ENCODE measurements around the gene EMILIN2. TPM values are rescaled to one million over a fixed set of nuclear protein-coding genes. Genes with fewer than 3 reads are reported as not detected.

The EMILIN2 gene
- total and polyA plus RNA-seq, 2 of the 13 experiments (the other 11 are each of a cell fraction or from before 2014, with no cell fraction given), result 7.6 to 8.2 TPM

GRCh38 chr18:2902327-2902726, 55.5 kb downstream of the EMILIN2 start:
- in situ Hi-C loops (cut with HindIII; ENCODE audit: extremely low pct_ligation_motif_present, low pct_unique_long_range_greater_than_20kb), result no loop called here
- CTCF ChIA-PET (ENCODE audit: low intra/inter-chr PET ratio, low total read pairs), result no interaction called here
- no peak for TF ChIP-seq HDAC2 (CRISPR knock-in tag; IDR thresholded peaks at IDR 0.05)
- no peak for TF ChIP-seq ZNF235 (CRISPR knock-in tag; IDR thresholded peaks at IDR 0.05; ENCODE audit: borderline replicate concordance)
- TF ChIP-seq SYNCRIP (IDR thresholded peaks at IDR 0.05; ENCODE audit: insufficient read depth, low read depth, low read length), result no peak
- no peak for TF ChIP-seq ZNF460 (CRISPR knock-in tag; IDR thresholded peaks at IDR 0.05; ENCODE audit: borderline replicate concordance)
- no peak for TF ChIP-seq SIN3B (IDR thresholded peaks at IDR 0.05; ENCODE audit: low read length)
- TF ChIP-seq PHB2 (IDR thresholded peaks at IDR 0.05; ENCODE audit: partially characterized antibody), result no peak
- TF ChIP-seq ZNF138 (CRISPR knock-in tag; IDR thresholded peaks at IDR 0.05; ENCODE audit: low read depth), result no peak
- TF ChIP-seq ZHX1 (CRISPR knock-in tag; IDR thresholded peaks at IDR 0.05; ENCODE audit: low read depth), result no peak
- no peak for TF ChIP-seq KLF12 (CRISPR knock-in tag; IDR thresholded peaks at IDR 0.05; ENCODE audit: borderline replicate concordance)
- TF ChIP-seq ZNF136 (CRISPR knock-in tag; IDR thresholded peaks at IDR 0.05; ENCODE audit: low read depth), result no peak
- TF ChIP-seq HOXA5 (CRISPR knock-in tag; IDR thresholded peaks at IDR 0.05), result no peak
- no peak for TF ChIP-seq ZBTB8A (CRISPR knock-in tag; IDR thresholded peaks at IDR 0.05; ENCODE audit: borderline replicate concordance, low read depth)
- no peak for TF ChIP-seq ATF7 (IDR thresholded peaks at IDR 0.05)
- no peak for TF ChIP-seq ATF7 (CRISPR knock-in tag; IDR thresholded peaks at IDR 0.05)
- no peak for TF ChIP-seq REL (CRISPR knock-in tag; conservative IDR thresholded peaks at IDR 0.05)
- no peak for TF ChIP-seq NFYB (CRISPR knock-in tag; IDR thresholded peaks at IDR 0.05)
- TF ChIP-seq ZNF3 (CRISPR knock-in tag; IDR thresholded peaks at IDR 0.05), result no peak
- TF ChIP-seq MAFG (CRISPR knock-in tag; IDR thresholded peaks at IDR 0.05), result no peak
- no peak for TF ChIP-seq ZNF230 (CRISPR knock-in tag; IDR thresholded peaks at IDR 0.05)
- no peak for TF ChIP-seq RERE (CRISPR knock-in tag; IDR thresholded peaks at IDR 0.05; ENCODE audit: low read depth)

More at GRCh38 chr18:2902327-2902726, 55.5 kb downstream of the EMILIN2 start:
- no peak overlapping the region for H2AFZ ChIP-seq (ENCODE audit: low read length)
- BruUV-seq (replicated peaks), result no TSS peak
- H3K4me3 ChIP-seq (replicated peaks in 1 of 3; ENCODE audit: insufficient read depth in 1 of 3, low read depth in 2 of 3, low read length in 3 of 3), result no peak overlapping the region
- no peak overlapping the region for H3K27ac ChIP-seq (ENCODE audit: extremely low read length, insufficient read depth, low read length)
- intact Hi-C loops (cut with micrococcal nuclease; ENCODE audit: unreplicated experiment), result loop anchor here (5.0 to 10.0 kb wide), 2 partner anchors 95 to 138 kb away; no protein-coding TSS in a partner anchor
- DNase-seq (ENCODE audit: low spot score) (no peak), ATAC-seq (no peak), FAIRE-seq (no peak)
- peaks cover 36% of the 10 kb centered on the region for H3K4me1 ChIP-seq (ENCODE audit: insufficient read depth, low read length)
- H3K27me3 ChIP-seq (ENCODE audit: control insufficient read depth in 1 of 2, insufficient read depth in 2 of 2, low read length in 2 of 2), result peaks cover 2 to 44% of the 10 kb centered on the region in 2 experiments; a peak in 4 of 5 replicates
- POLR2A ChIA-PET, result no interaction called here
- H3K36me3 ChIP-seq (replicated peaks in 1 of 2; ENCODE audit: control insufficient read depth in 1 of 2, insufficient read depth in 2 of 2, low read length in 2 of 2), result no peaks in the 10 kb centered on the region
- no peak overlapping the region for H3K4me2 ChIP-seq (ENCODE audit: low read depth, low read length)
- 60% methylated on average over 7 of the region's 7 CpGs for WGBS (ENCODE audit: low lambda C conversion rate)
- no peak overlapping the region for H3K9ac ChIP-seq (ENCODE audit: insufficient read depth, low read depth, low read length)
- no peaks in the 10 kb centered on the region for H3K9me3 ChIP-seq (ENCODE audit: low read length)
- H4K20me1 ChIP-seq (ENCODE audit: insufficient read depth, low read length), result peaks cover 2% of the 10 kb centered on the region
- H3K79me2 ChIP-seq (ENCODE audit: insufficient read depth, low read length), result peaks cover 3% of the 10 kb centered on the region

Data from HepG2 (cell line).